ENCODE results near the gene GGCT. TPM values are rescaled to one million over a fixed set of nuclear protein-coding genes. Genes with fewer than 3 reads are reported as not detected.
"Not testable (repeated sequence)": the region's sequence is repeated elsewhere in the genome, so short reads cannot be mapped to it uniquely, and the experiment has no call there.

Gene GGCT
- total RNA-seq, 1 donor from 2014 or later, result 77.5 TPM

DNA sequence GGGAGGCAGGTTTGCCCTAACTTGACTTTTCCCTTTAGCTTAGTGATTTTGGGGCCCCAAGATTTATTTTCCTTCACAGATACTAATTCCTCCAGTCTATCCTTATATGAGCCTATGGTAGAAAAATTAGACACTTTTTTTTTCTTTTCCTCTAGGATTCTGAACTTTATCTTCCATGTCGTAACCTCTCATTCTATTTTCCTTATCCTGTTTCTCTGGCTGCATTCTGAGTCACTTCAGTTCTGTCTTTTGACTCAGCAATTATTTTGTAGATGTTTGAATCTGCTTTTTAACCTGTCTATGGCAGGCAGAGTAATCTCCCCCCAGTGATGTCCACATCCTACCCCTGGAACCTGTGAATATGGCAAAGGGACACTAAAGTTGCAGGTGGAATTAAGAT, 19.0 kb downstream of the GGCT start:
- Mint-ChIP-seq H3K27me3 (ENCODE audit: low read depth) (no peaks in the 10 kb centered on the region), H3K4me3 (no peak overlapping the region), H3K27ac (ENCODE audit: unreplicated experiment) (no peak overlapping the region), H3K36me3 (ENCODE audit: low read depth) (peaks cover 3% of the 10 kb centered on the region), H3K9me3 (peaks cover 2% of the 10 kb centered on the region), H3K4me1 (no peaks in the 10 kb centered on the region)
- no peak for TF ChIP-seq CTCF (conservative IDR thresholded peaks at IDR 0.05)
- DNase-seq (ENCODE audit: low read depth, low spot score), result no peak

DNA sequence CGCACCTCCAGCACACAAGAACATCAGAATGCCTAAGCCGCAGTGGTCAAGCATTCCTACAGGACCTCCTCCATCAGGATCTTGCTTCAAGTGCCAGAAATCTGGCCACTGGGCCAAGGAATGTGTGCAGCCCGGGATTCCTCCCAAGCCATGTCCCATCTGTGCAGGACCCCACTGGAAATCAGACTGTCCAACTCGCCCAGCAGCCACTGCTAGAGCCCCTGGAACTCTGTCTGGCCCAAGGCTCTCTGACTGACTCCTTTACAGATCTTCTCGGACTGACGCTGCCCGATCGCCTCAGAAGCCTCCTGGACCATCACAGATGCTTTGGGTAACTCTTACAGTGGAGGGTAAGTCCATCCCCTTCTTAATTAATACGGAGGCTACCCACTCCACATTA, 23.2 kb downstream of the GGCT start:
- H3K4me1 Mint-ChIP-seq; H3K27ac Mint-ChIP-seq (ENCODE audit: unreplicated experiment); DNase-seq (ENCODE audit: low read depth, low spot score); H3K36me3 Mint-ChIP-seq (ENCODE audit: low read depth); H3K27me3 Mint-ChIP-seq (ENCODE audit: low read depth); H3K4me3 Mint-ChIP-seq; H3K9me3 Mint-ChIP-seq: not testable (repeated sequence)

- no peaks in the 10 kb centered on the region for H3K9me3 Mint-ChIP-seq
- H3K4me3 Mint-ChIP-seq, result peak overlapping the region; percentile 79
- TF ChIP-seq CTCF (conservative IDR thresholded peaks at IDR 0.05), result no peak
- peaks cover 4% of the 10 kb centered on the region for H3K27me3 Mint-ChIP-seq (ENCODE audit: low read depth)
- no peak overlapping the region for H3K27ac Mint-ChIP-seq (ENCODE audit: unreplicated experiment)
- peaks cover 13% of the 10 kb centered on the region for H3K4me1 Mint-ChIP-seq
- no peak for DNase-seq (ENCODE audit: low read depth, low spot score)
- H3K36me3 Mint-ChIP-seq (ENCODE audit: low read depth), result no peaks in the 10 kb centered on the region
These were observed 25.2 kb downstream of the GGCT start for GRCh38 chr7:30479202-30480120.

GRCh38 chr7:30478349-30479201, 26.1 kb downstream of the GGCT start, which contains the start of gene NOD1:
Gene NOD1 (minus strand): TSS chr7:30478784. CDS start chr7:30456921, 21,863 bp downstream.
- peaks cover 13% of the 10 kb centered on the region for H3K4me1 Mint-ChIP-seq
- H3K27ac Mint-ChIP-seq (ENCODE audit: unreplicated experiment), result peak within 1 kb of the TSS; percentile 4
- H3K9me3 Mint-ChIP-seq, result no peaks in the 10 kb centered on the region
- no peaks in the 10 kb centered on the region for H3K36me3 Mint-ChIP-seq (ENCODE audit: low read depth)
- peak; percentile 42 for TF ChIP-seq CTCF (conservative IDR thresholded peaks at IDR 0.05)
- H3K4me3 Mint-ChIP-seq, result peak within 1 kb of the TSS; percentile 92
- peak; percentile 59 for DNase-seq (ENCODE audit: low read depth, low spot score)
- H3K27me3 Mint-ChIP-seq (ENCODE audit: low read depth), result peaks cover 4% of the 10 kb centered on the region

DNA sequence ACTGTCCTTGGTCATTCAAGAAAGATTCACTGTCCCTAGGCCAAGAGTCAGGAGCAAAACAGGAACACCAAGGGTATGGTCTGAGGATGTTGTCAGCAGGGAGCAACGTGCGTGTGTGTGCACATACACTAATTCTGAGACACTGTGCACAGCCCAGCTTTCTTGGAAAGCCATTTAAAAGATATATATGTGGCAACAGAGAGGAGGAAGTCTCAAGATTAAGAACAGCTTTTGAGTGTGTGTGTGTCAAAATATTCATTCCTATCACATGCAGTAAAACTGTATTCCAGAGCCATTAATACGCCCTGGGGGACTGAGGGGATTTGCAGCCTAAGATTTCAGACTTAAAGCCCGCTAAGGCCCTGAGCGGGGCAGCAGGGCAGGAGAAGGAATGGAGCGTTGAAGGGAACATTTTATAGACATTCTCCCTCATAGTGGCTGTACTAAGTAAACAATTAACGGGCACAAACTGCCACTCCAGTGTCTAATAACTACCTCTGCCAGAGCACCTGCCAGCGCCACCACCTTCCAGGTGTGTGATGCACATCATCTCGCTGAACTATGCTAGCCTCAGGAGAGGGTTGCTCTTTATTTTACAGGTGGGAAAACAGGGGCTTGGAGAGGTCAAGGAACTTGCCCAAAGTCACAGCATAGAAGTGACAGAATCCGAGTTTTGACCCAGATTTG, 28.0 kb downstream of the GGCT start:
- H3K27me3 Mint-ChIP-seq (ENCODE audit: low read depth), result peaks cover 4% of the 10 kb centered on the region
- H3K27ac Mint-ChIP-seq (ENCODE audit: unreplicated experiment), result no peak overlapping the region
- H3K9me3 Mint-ChIP-seq, result no peaks in the 10 kb centered on the region
- no peaks in the 10 kb centered on the region for H3K36me3 Mint-ChIP-seq (ENCODE audit: low read depth)
- no peak for DNase-seq (ENCODE audit: low read depth, low spot score)
- H3K4me3 Mint-ChIP-seq, result peak overlapping the region; percentile 32
- TF ChIP-seq CTCF (conservative IDR thresholded peaks at IDR 0.05), result no peak
- peaks cover 22% of the 10 kb centered on the region for H3K4me1 Mint-ChIP-seq

Data from neural crest cell (in vitro differentiated cells).